ENCODE data around the gene MAPK4. TPM values are rescaled to one million over a fixed set of nuclear protein-coding genes. Genes with fewer than 3 reads are reported as not detected.

MAPK4 gene
- total and polyA plus RNA-seq, 2 of the 4 experiments (the other 2 are of a cell fraction), result not detected

DNA sequence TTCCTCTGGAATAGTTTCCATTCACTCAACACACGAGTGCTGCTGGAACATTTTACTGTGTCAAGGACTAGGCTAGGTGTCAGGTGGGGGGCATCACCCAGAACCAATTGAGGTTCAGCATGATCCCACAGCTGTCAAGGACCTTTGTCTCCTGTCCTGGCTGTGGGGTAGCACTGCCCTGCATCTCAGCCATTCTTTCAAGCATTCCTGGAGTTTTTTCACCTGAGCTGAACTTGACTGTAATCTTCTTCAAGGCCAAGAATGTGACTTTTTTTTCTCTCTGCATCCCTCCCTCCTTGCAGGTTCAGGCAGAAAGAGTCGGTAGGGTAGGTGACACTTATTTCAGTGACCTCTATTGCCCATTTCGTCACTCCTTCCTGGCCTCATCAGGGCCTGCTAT lies 3.5 kb downstream of the MAPK4 start:
- H2AK5ac ChIP-seq (ENCODE audit: low read depth, low read length), result no peak overlapping the region
- no CpG with 5 or more reads among the region's 3 CpGs for WGBS, 2 experiments (ENCODE audit: extremely low coverage in 2 of 2, insufficient read length in 1 of 2)
- intact Hi-C loops (cut with micrococcal nuclease) (no loop called here), dilution Hi-C loops (cut with HindIII; ENCODE audit: low sequenced_read_pairs, unreplicated experiment) (no loop called here), in situ Hi-C loops (cut with MboI; ENCODE audit: low sequenced_read_pairs) (no loop called here)
- no peak overlapping the region for H3K27ac ChIP-seq (ENCODE audit: insufficient read depth, low read length)
- no peaks in the 10 kb centered on the region for H3K4me1 ChIP-seq (ENCODE audit: control insufficient read depth, insufficient read depth, low read length)
- H2BK5ac ChIP-seq (ENCODE audit: low read depth, low read length, poor library complexity, severe bottlenecking), result no peak overlapping the region
- H3K4ac ChIP-seq (ENCODE audit: low read depth, low read length), result no peak overlapping the region
- no peaks in the 10 kb centered on the region for H4K20me1 ChIP-seq (ENCODE audit: insufficient read depth, low read length)
- no peak overlapping the region for H3K14ac ChIP-seq (replicated peaks; ENCODE audit: low read depth, low read length)
- no peak overlapping the region for H3K23ac ChIP-seq (ENCODE audit: low read depth, low read length)
- no peak overlapping the region for H2BK20ac ChIP-seq (ENCODE audit: low read depth, low read length)
- BruUV-seq (replicated peaks), result no TSS peak
- peaks cover 33% of the 10 kb centered on the region for H3K27me3 ChIP-seq (ENCODE audit: control insufficient read depth, insufficient read depth, low read length)
- H2BK15ac ChIP-seq (ENCODE audit: low read depth, low read length), result no peak overlapping the region
- TF ChIP-seq RCOR1 (IDR thresholded peaks at IDR 0.05; ENCODE audit: insufficient replicate concordance, low read length) (no peak), MAFK (IDR thresholded peaks at IDR 0.05; ENCODE audit: low read depth, low read length) (no peak), FOS (IDR thresholded peaks at IDR 0.05; ENCODE audit: low read depth, low read length) (no peak), CHD1 (IDR thresholded peaks at IDR 0.05; ENCODE audit: low read depth, low read length) (no peak), NFE2L2 (IDR thresholded peaks at IDR 0.05; ENCODE audit: low read depth, low read length) (no peak), MAZ (IDR thresholded peaks at IDR 0.05; ENCODE audit: borderline replicate concordance, low read depth, low read length) (no peak), BHLHE40 (IDR thresholded peaks at IDR 0.05; ENCODE audit: low read depth, low read length) (no peak), MXI1 (IDR thresholded peaks at IDR 0.05; ENCODE audit: borderline replicate concordance, low read depth, low read length) (no peak), SMC3 (IDR thresholded peaks at IDR 0.05; ENCODE audit: low read depth, low read length) (no peak), RAD21 (IDR thresholded peaks at IDR 0.05; ENCODE audit: low read length) (no peak), POLR2A (IDR thresholded peaks at IDR 0.05; ENCODE audit: low read depth, low read length) (no peak), CEBPB (IDR thresholded peaks at IDR 0.05; ENCODE audit: low read depth, low read length) (no peak), RFX5 (IDR thresholded peaks at IDR 0.05; ENCODE audit: low read depth, low read length) (no peak)
- TF ChIP-seq, protein P1, sequence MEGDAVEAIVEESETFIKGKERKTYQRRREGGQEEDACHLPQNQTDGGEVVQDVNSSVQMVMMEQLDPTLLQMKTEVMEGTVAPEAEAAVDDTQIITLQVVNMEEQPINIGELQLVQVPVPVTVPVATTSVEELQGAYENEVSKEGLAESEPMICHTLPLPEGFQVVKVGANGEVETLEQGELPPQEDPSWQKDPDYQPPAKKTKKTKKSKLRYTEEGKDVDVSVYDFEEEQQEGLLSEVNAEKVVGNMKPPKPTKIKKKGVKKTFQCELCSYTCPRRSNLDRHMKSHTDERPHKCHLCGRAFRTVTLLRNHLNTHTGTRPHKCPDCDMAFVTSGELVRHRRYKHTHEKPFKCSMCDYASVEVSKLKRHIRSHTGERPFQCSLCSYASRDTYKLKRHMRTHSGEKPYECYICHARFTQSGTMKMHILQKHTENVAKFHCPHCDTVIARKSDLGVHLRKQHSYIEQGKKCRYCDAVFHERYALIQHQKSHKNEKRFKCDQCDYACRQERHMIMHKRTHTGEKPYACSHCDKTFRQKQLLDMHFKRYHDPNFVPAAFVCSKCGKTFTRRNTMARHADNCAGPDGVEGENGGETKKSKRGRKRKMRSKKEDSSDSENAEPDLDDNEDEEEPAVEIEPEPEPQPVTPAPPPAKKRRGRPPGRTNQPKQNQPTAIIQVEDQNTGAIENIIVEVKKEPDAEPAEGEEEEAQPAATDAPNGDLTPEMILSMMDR (conservative IDR thresholded peaks at IDR 0.05; ENCODE audit: low read depth, low read length), result no peak
- TF ChIP-seq, protein P2, sequence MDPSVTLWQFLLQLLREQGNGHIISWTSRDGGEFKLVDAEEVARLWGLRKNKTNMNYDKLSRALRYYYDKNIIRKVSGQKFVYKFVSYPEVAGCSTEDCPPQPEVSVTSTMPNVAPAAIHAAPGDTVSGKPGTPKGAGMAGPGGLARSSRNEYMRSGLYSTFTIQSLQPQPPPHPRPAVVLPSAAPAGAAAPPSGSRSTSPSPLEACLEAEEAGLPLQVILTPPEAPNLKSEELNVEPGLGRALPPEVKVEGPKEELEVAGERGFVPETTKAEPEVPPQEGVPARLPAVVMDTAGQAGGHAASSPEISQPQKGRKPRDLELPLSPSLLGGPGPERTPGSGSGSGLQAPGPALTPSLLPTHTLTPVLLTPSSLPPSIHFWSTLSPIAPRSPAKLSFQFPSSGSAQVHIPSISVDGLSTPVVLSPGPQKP (IDR thresholded peaks at IDR 0.05; ENCODE audit: borderline replicate concordance, low read depth, low read length), result no peak
- TF ChIP-seq, protein P3, sequence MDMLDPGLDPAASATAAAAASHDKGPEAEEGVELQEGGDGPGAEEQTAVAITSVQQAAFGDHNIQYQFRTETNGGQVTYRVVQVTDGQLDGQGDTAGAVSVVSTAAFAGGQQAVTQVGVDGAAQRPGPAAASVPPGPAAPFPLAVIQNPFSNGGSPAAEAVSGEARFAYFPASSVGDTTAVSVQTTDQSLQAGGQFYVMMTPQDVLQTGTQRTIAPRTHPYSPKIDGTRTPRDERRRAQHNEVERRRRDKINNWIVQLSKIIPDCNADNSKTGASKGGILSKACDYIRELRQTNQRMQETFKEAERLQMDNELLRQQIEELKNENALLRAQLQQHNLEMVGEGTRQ (IDR thresholded peaks at IDR 0.05; ENCODE audit: low read depth, low read length), result no peak
- no peak overlapping the region for H4K5ac ChIP-seq (ENCODE audit: low read depth, low read length)
- DNase-seq (no peak), ATAC-seq (ENCODE audit: low read depth) (no peak)
- POLR2A ChIA-PET (ENCODE audit: unreplicated experiment), result no interaction called here
- H2BK120ac ChIP-seq (ENCODE audit: low read depth, low read length), result no peak overlapping the region
- H2AK9ac ChIP-seq (replicated peaks; ENCODE audit: low read depth, low read length, poor library complexity), result no peak overlapping the region
- H3K18ac ChIP-seq (ENCODE audit: low read depth, low read length), result no peak overlapping the region
- H3K9me3 ChIP-seq (ENCODE audit: control insufficient read depth, insufficient read depth, low read length), result no peaks in the 10 kb centered on the region
- no peaks in the 10 kb centered on the region for H3K36me3 ChIP-seq (ENCODE audit: control insufficient read depth, insufficient read depth, low read length)
- no peak overlapping the region for H3K4me2 ChIP-seq (ENCODE audit: low read depth, low read length)
- H3K4me3 ChIP-seq (ENCODE audit: insufficient read depth, low read depth, low read length), result no peak overlapping the region
- no peak overlapping the region for H4K91ac ChIP-seq (ENCODE audit: insufficient read depth, low read depth, low read length)
- H3K56ac ChIP-seq (ENCODE audit: extremely low read depth, insufficient read depth, low read length), result no peak overlapping the region
- H3K9ac ChIP-seq (ENCODE audit: low read depth, low read length), result no peak overlapping the region
- CTCF ChIA-PET, result no interaction called here
- H3K79me1 ChIP-seq (ENCODE audit: low read depth in 1 of 2, low read length in 2 of 2), result no peaks in the 10 kb centered on the region
- H2AFZ ChIP-seq (replicated peaks; ENCODE audit: low read length, poor library complexity), result no peak overlapping the region
- H4K8ac ChIP-seq (ENCODE audit: low read depth in 2 of 2, low read length in 2 of 2), result no peak overlapping the region
- H3K9me1 ChIP-seq (ENCODE audit: insufficient read depth, low read length), result no peaks in the 10 kb centered on the region
